CD4-positive, alpha-beta memory T cell (primary cell): ENCODE measurements around the gene VPS51. TPM values are rescaled to one million over a fixed set of nuclear protein-coding genes. Genes with fewer than 3 reads are reported as not detected.
"Not testable (repeated sequence)": the region's sequence is repeated elsewhere in the genome, so short reads cannot be mapped to it uniquely, and the experiment has no call there.

Experiments used
- CTCF ChIA-PET: fragments of 350-600 bp; sonication (Branson Sonifier 250); formaldehyde crosslinking; loops from one replicate; lab custom pipeline; 2021; ENCODE audit warnings: inconsistent platforms; ENCODE audit not compliant: partially characterized antibody; lab: Charles Lee
- POLR2A ChIA-PET: fragments of 350-600 bp; sonication (Branson Sonifier 250); formaldehyde crosslinking; loops from one replicate; lab custom pipeline; 2021; ENCODE audit not compliant: partially characterized antibody; lab: Charles Lee
- DNase-seq, 5 donors: peaks; one replicate each; pipeline versions ENCODE4 v3.0.0 to v3.0.0-alpha.2; 2020 to 2022; ENCODE audit warnings: mixed read lengths in 1 of 5
- H3K27ac ChIP-seq: one replicate; pipeline ENCODE4 v1.7.0; 2013; ENCODE audit warnings: low read depth, low read length
- H3K27me3 ChIP-seq: 2 replicates; pipeline ENCODE4 v1.7.0; 2013; ENCODE audit warnings: mild to moderate bottlenecking, low read length, moderate library complexity; ENCODE audit not compliant: insufficient read depth
- H3K36me3 ChIP-seq: 2 replicates; pipeline ENCODE4 v1.7.0; 2013; ENCODE audit warnings: mild to moderate bottlenecking, low read length, moderate library complexity; ENCODE audit not compliant: insufficient read depth
- H3K4me1 ChIP-seq: 2 replicates; pipeline ENCODE4 v1.7.0; 2013; ENCODE audit warnings: mild to moderate bottlenecking, low read length, moderate library complexity; ENCODE audit not compliant: insufficient read depth
- H3K4me3 ChIP-seq, 2 donors: one replicate each; pipeline ENCODE4 v1.7.0; 2013; ENCODE audit warnings: low read length in 2 of 2, mild to moderate bottlenecking in 1 of 2
- H3K9me3 ChIP-seq, 2 donors: one replicate each; pipeline ENCODE4 v1.7.0; 2013; ENCODE audit warnings: low read length in 2 of 2, control low read depth in 1 of 2; ENCODE audit not compliant: control insufficient read depth in 1 of 2
- H3K27ac Mint-ChIP-seq, 7 donors: one replicate each; pipeline ENCODE4 v1.8.0; 2020 to 2021; ENCODE audit warnings: mixed read lengths in 7 of 7, mild to moderate bottlenecking in 6 of 7, inconsistent platforms in 3 of 7, moderate library complexity in 3 of 7
- H3K27me3 Mint-ChIP-seq, 2 donors: one replicate each; pipeline ENCODE4 v1.8.0; 2020 to 2021; ENCODE audit warnings: mixed read lengths in 2 of 2
- H3K36me3 Mint-ChIP-seq, 2 donors: one replicate each; pipeline ENCODE4 v1.8.0; 2020 to 2021; ENCODE audit warnings: mixed read lengths in 2 of 2, inconsistent platforms in 1 of 2, mild to moderate bottlenecking in 1 of 2
- H3K4me1 Mint-ChIP-seq, 4 donors: one replicate each; pipeline ENCODE4 v1.8.0; 2020 to 2021; ENCODE audit warnings: mixed read lengths in 4 of 4, mild to moderate bottlenecking in 1 of 4
- H3K4me3 Mint-ChIP-seq, 8 donors: one replicate each; pipeline ENCODE4 v1.8.0; 2020 to 2021; ENCODE audit warnings: mixed read lengths in 8 of 8, mild to moderate bottlenecking in 7 of 8, moderate library complexity in 6 of 8, inconsistent platforms in 3 of 8
- H3K9me3 Mint-ChIP-seq, 8 donors: one replicate each; pipeline ENCODE4 v1.8.0; 2020 to 2021; ENCODE audit warnings: mixed read lengths in 8 of 8, mild to moderate bottlenecking in 5 of 8, inconsistent platforms in 3 of 8, moderate library complexity in 1 of 8
- intact Hi-C: fragments of 100-400 bp; cut with micrococcal nuclease; formaldehyde crosslinking; loops from one replicate; pipeline ENCODE4 v1.15.1; 2023
- polyA plus RNA-seq, 2 donors: library from polyadenylated mRNA; unstranded; fragments of 300-500 nt; fragmentation: Illumina TruSeq; gene quantifications; one replicate each; pipeline ENCODE4 v1.2.3, GENCODE V29; 2021
- total RNA-seq, 2 experiments: library from RNA; stranded (reverse); gene quantifications; one replicate each; pipeline ENCODE4 v1.2.3, GENCODE V29; 2021

Gene VPS51
- total and polyA plus RNA-seq, 4 experiments from 2014 or later = 87.0 to 226 (median 167) TPM

DNA sequence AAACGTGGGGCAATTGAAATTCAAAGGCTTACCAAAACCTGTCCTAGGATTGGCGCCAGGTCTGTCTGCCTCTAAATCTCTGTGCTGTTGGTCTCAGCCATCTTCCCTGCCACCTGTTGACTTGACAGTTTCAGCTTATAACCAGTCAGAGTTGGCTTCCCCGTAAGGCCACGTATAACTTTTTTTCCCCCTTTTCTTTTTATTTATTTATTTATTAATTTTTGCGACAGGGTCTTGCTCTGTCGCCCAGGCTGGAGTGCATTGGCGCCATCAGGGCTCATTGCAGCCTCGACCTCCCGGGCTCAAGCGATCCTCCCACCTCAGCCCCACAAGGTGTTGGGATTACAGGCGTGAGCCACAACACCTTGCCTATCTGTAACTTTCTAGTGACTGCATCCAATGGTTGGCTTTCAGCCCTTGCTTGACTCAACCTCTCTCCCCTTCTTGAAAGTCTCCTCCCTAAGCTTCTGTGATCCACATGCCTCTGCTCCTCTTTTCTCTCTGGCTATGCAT lies 39.7 kb downstream of the VPS51 start:
- Histone ChIP-seq H3K9me3 (no peaks in the 10 kb centered on the region), H3K4me3 (peak overlapping the region; percentile 68 to 99), H3K27me3 (no peaks in the 10 kb centered on the region), H3K36me3 (peaks cover 22% of the 10 kb centered on the region), H3K27ac (peak overlapping the region; percentile 99), H3K4me1 (peaks cover 30% of the 10 kb centered on the region)
- Mint-ChIP-seq H3K4me1 (peaks cover 23 to 48% (median 33%) of the 10 kb centered on the region in 4 donors), H3K27me3 (peaks cover 0 to 2% of the 10 kb centered on the region in 2 donors), H3K27ac (peak overlapping the region; percentile 99 to 100 (median 100)), H3K9me3 (peaks cover 0 to 5% (median 0%) of the 10 kb centered on the region in 8 donors), H3K4me3 (peak overlapping the region; percentile 97 to 100 (median 98)), H3K36me3 (peaks cover 5 to 37% of the 10 kb centered on the region in 2 donors)
- POLR2A ChIA-PET = interaction anchor here (0.6 to 7.5 kb wide), 26 partner anchors 9 to 1153 kb away, joined by 3 to 251 read pairs (median 6); partner anchors contain the start of genes CAPN1, CDC42EP2, FAU and MALAT1
- intact Hi-C loops = loop anchor here (10.0 kb wide), 1 partner anchor 719 kb away; the partner anchor contains the start of gene CFL1
- no peak for DNase-seq
- CTCF ChIA-PET = interaction anchor here (1.3 to 3.5 kb wide), 6 partner anchors 14 to 194 kb away, joined by 3 to 23 read pairs (median 7); partner anchors contain the start of genes FAU, MRPL49, TM7SF2 and ZNHIT2

- no peaks in the 10 kb centered on the region for H3K9me3 ChIP-seq
- Mint-ChIP-seq H3K4me1 (peaks cover 23 to 48% (median 33%) of the 10 kb centered on the region in 4 donors), H3K4me3 (peak overlapping the region in 4 of 8 donors; percentile 71 to 82 (median 74)), H3K27ac (peak overlapping the region; percentile 66 to 100 (median 96)), H3K36me3 (peaks cover 0 to 31% of the 10 kb centered on the region in 2 donors), H3K27me3 (peaks cover 0 to 2% of the 10 kb centered on the region in 2 donors), H3K9me3 (no peaks in the 10 kb centered on the region)
- intact Hi-C loops = loop anchor here (10.0 kb wide), 1 partner anchor 718 kb away; the partner anchor contains the start of gene CFL1
- ChIA-PET CTCF (interaction anchor here (1.3 to 3.5 kb wide), 3 partner anchors 15 to 178 kb away, joined by 3 to 23 read pairs (median 9); partner anchors contain the start of genes CDC42EP2, FAU, MRPL49 and ZNHIT2), POLR2A (interaction anchor here (1.9 to 7.5 kb wide), 3 partner anchors 15 to 358 kb away, joined by 11 to 251 read pairs (median 45); partner anchors contain the start of genes CAPN1, FAU, MRPL49 and SF1)
- no peak for DNase-seq
- peaks cover 30% of the 10 kb centered on the region for H3K4me1 ChIP-seq
- peaks cover 12% of the 10 kb centered on the region for H3K36me3 ChIP-seq
- H3K27ac ChIP-seq = peak overlapping the region; percentile 99
- no peaks in the 10 kb centered on the region for H3K27me3 ChIP-seq
- no peak overlapping the region for H3K4me3 ChIP-seq
These were observed 40.6 kb downstream of the VPS51 start for GRCh38 chr11:65136515-65137096.

DNA sequence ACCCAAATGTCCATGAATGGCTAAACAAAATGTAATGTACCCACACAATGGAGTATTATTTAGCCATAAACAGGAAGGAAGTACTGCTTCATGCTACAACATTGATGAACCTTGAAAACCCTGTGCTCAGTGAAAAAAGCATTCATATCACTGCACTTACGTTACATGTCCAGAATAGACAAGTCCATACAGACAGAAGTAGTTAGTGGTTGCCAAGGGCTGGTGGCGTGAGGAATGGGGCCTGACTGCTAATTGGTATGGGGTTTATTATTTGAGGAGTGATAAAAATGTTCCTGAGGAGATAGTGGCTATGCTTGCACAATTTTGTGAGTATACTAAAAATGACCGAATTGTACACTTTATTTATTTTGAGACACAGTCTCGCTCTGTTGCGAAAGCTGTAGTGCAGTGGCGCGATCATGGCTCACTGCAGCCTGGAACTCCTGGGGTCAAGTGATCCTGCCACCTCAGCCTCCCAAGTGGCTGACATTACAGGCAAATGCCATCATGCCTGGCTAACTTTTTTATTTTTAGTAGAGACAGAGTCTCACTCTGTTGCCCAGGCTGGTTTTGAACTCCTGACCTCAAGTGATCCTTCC lies 46.0 kb downstream of the VPS51 start:
- Histone ChIP-seq H3K4me3 (no peak overlapping the region), H3K4me1 (no peaks in the 10 kb centered on the region), H3K27me3 (no peaks in the 10 kb centered on the region), H3K36me3 (no peaks in the 10 kb centered on the region), H3K9me3 (no peaks in the 10 kb centered on the region), H3K27ac (no peak overlapping the region)
- Mint-ChIP-seq H3K27ac (no peak overlapping the region), H3K36me3 (no peaks in the 10 kb centered on the region), H3K4me3 (no peak overlapping the region), H3K9me3 (no peaks in the 10 kb centered on the region), H3K4me1 (peaks cover 0 to 6% (median 4%) of the 10 kb centered on the region in 4 donors), H3K27me3 (peaks cover 3 to 4% of the 10 kb centered on the region in 2 donors)
- intact Hi-C loops = no loop called here
- ChIA-PET CTCF (interaction anchor here (1.4 kb wide), 1 partner anchor 33 kb away, joined by 3 read pairs; no protein-coding TSS in a partner anchor), POLR2A (no interaction called here)
- DNase-seq = no peak

GRCh38 chr11:65147352-65148075 lies 51.5 kb downstream of the VPS51 start:
- no peaks in the 10 kb centered on the region for H3K36me3 ChIP-seq
- H3K9me3 ChIP-seq = no peaks in the 10 kb centered on the region
- H3K4me1 ChIP-seq = no peaks in the 10 kb centered on the region
- Mint-ChIP-seq H3K4me3 (no peak overlapping the region), H3K9me3 (peaks cover 0 to 4% (median 0%) of the 10 kb centered on the region in 8 donors), H3K4me1 (peaks cover 0 to 4% (median 1%) of the 10 kb centered on the region in 4 donors), H3K27me3 (peaks cover 1 to 2% of the 10 kb centered on the region in 2 donors), H3K27ac (no peak overlapping the region), H3K36me3 (no peaks in the 10 kb centered on the region)
- POLR2A ChIA-PET = interaction anchor here (0.9 kb wide), 1 partner anchor 13 kb away, joined by 6 read pairs; the partner anchor contains the start of gene SYVN1
- CTCF ChIA-PET = no interaction called here
- H3K27ac ChIP-seq = no peak overlapping the region
- no peak overlapping the region for H3K4me3 ChIP-seq
- intact Hi-C loops = no loop called here
- no peaks in the 10 kb centered on the region for H3K27me3 ChIP-seq
- DNase-seq = no peak

GRCh38 chr11:65148657-65149056 lies 52.6 kb downstream of the VPS51 start:
- Mint-ChIP-seq H3K27ac (no peak overlapping the region), H3K4me3 (no peak overlapping the region), H3K36me3 (no peaks in the 10 kb centered on the region), H3K4me1 (peaks cover 0 to 4% (median 1%) of the 10 kb centered on the region in 4 donors), H3K27me3 (peaks cover 0 to 2% of the 10 kb centered on the region in 2 donors), H3K9me3 (peaks cover 0 to 4% (median 0%) of the 10 kb centered on the region in 8 donors)
- DNase-seq = no peak
- POLR2A ChIA-PET = no interaction called here
- no peaks in the 10 kb centered on the region for H3K36me3 ChIP-seq
- H3K27me3 ChIP-seq = no peaks in the 10 kb centered on the region
- CTCF ChIA-PET = interaction anchor here (0.7 kb wide), 1 partner anchor 73 kb away, joined by 3 read pairs; no protein-coding TSS in a partner anchor
- intact Hi-C loops = no loop called here
- H3K4me3 ChIP-seq = no peak overlapping the region
- no peaks in the 10 kb centered on the region for H3K4me1 ChIP-seq
- H3K27ac ChIP-seq = no peak overlapping the region
- no peaks in the 10 kb centered on the region for H3K9me3 ChIP-seq

GRCh38 chr11:65150131-65150508 lies 54.1 kb downstream of the VPS51 start:
- H3K9me3 ChIP-seq, H3K4me3 ChIP-seq, H3K4me1 Mint-ChIP-seq, H3K4me1 ChIP-seq, DNase-seq, H3K27me3 ChIP-seq, H3K27me3 Mint-ChIP-seq, H3K27ac ChIP-seq, H3K36me3 ChIP-seq, POLR2A ChIA-PET, H3K27ac Mint-ChIP-seq, H3K36me3 Mint-ChIP-seq, intact Hi-C loops, CTCF ChIA-PET, H3K9me3 Mint-ChIP-seq, H3K4me3 Mint-ChIP-seq: not testable (repeated sequence)
